ENCODE results near the gene POU6F1.

The POU6F1 gene

GRCh38 chr12:51199366-51199945 lies 18.4 kb downstream of the POU6F1 start:
- in situ Hi-C loops (cut with MboI; ENCODE audit: low sequenced_read_pairs) = no loop called here

GRCh38 chr12:51198568-51199365 lies 19.1 kb downstream of the POU6F1 start:
- in situ Hi-C loops (cut with MboI; ENCODE audit: low sequenced_read_pairs) = no loop called here

GRCh38 chr12:51197736-51198567 lies 19.9 kb downstream of the POU6F1 start:
- in situ Hi-C loops (cut with MboI; ENCODE audit: low sequenced_read_pairs) = no loop called here

- in situ Hi-C loops (cut with MboI; ENCODE audit: low sequenced_read_pairs) = no loop called here
Observed at GRCh38 chr12:51196547-51196946, 21.3 kb downstream of the POU6F1 start.

- in situ Hi-C loops (cut with MboI; ENCODE audit: low sequenced_read_pairs) = no loop called here
Observed at GRCh38 chr12:51195841-51196240, 22.0 kb downstream of the POU6F1 start.

- in situ Hi-C loops (cut with MboI; ENCODE audit: low sequenced_read_pairs) = no loop called here
Observed at GRCh38 chr12:51192284-51192671, 25.6 kb downstream of the POU6F1 start.

- in situ Hi-C loops (cut with MboI; ENCODE audit: low sequenced_read_pairs) = no loop called here
Observed at GRCh38 chr12:51191516-51192283, 26.2 kb downstream of the POU6F1 start.

- in situ Hi-C loops (cut with MboI; ENCODE audit: low sequenced_read_pairs) = no loop called here
Observed at GRCh38 chr12:51190820-51191219, 27.0 kb downstream of the POU6F1 start.

GRCh38 chr12:51189790-51190355 lies 28.0 kb downstream of the POU6F1 start:
- in situ Hi-C loops (cut with MboI; ENCODE audit: low sequenced_read_pairs) = no loop called here

- in situ Hi-C loops (cut with MboI; ENCODE audit: low sequenced_read_pairs) = no loop called here
Observed at GRCh38 chr12:51188359-51189051, 29.4 kb downstream of the POU6F1 start.

- in situ Hi-C loops (cut with MboI; ENCODE audit: low sequenced_read_pairs) = no loop called here
Observed at GRCh38 chr12:51187370-51187987, 30.4 kb downstream of the POU6F1 start.

GRCh38 chr12:51186465-51187085 lies 31.3 kb downstream of the POU6F1 start:
- in situ Hi-C loops (cut with MboI; ENCODE audit: low sequenced_read_pairs) = no loop called here

- in situ Hi-C loops (cut with MboI; ENCODE audit: low sequenced_read_pairs) = no loop called here
Observed at GRCh38 chr12:51185171-51185717, 32.6 kb downstream of the POU6F1 start.

- in situ Hi-C loops (cut with MboI; ENCODE audit: low sequenced_read_pairs) = no loop called here
Observed at GRCh38 chr12:51183816-51184215, 34.0 kb downstream of the POU6F1 start.

- in situ Hi-C loops (cut with MboI; ENCODE audit: low sequenced_read_pairs) = no loop called here
Observed at GRCh38 chr12:51183349-51183748, 34.5 kb downstream of the POU6F1 start.

GRCh38 chr12:51181558-51181957 lies 36.3 kb downstream of the POU6F1 start:
- in situ Hi-C loops (cut with MboI; ENCODE audit: low sequenced_read_pairs) = no loop called here

- in situ Hi-C loops (cut with MboI; ENCODE audit: low sequenced_read_pairs) = no loop called here
Observed at GRCh38 chr12:51177897-51178296, 40.0 kb downstream of the POU6F1 start.

- in situ Hi-C loops (cut with MboI; ENCODE audit: low sequenced_read_pairs) = no loop called here
Observed at GRCh38 chr12:51174501-51174900, 43.4 kb downstream of the POU6F1 start.

Measured in HL-60/S4 treated with retinoic acid at 250 ng/mL for 4 days and 3 days (cell line).